Measurements from ENCODE around the gene MDC1. TPM values are rescaled to one million over a fixed set of nuclear protein-coding genes. Genes with fewer than 3 reads are reported as not detected.

The MDC1 gene
- total and polyA plus RNA-seq, 2 of the 13 experiments (the other 11 are each of a cell fraction or from before 2014, with no cell fraction given): 8.4 to 14.0 TPM

GRCh38 chr6:30654798-30655742 is 62.0 kb downstream of the MDC1 start:
- intact Hi-C loops (cut with micrococcal nuclease; ENCODE audit: unreplicated experiment): loop anchor here (2.0 to 5.0 kb wide), 2 partner anchors 18 to 38 kb away; partner anchors contain the start of genes DHX16, MRPS18B and PPP1R10
- peak; percentile 92 for DNase-seq (ENCODE audit: low spot score)
- peak overlapping the region; percentile 61 for H3K4me2 ChIP-seq (ENCODE audit: low read depth, low read length)
- ATAC-seq: peak; percentile 89
- H3K9ac ChIP-seq (ENCODE audit: insufficient read depth, low read depth, low read length): peak overlapping the region; percentile 46
- H3K4me3 ChIP-seq (replicated peaks in 1 of 3; ENCODE audit: insufficient read depth in 1 of 3, low read depth in 2 of 3, low read length in 3 of 3): 0 out of 6 replicates have a peak overlapping the region, but pooled peaks of 1 of the 3 experiments have one; percentile 6
- peak; percentile 89 for FAIRE-seq
- no peaks in the 10 kb centered on the region for H3K27me3 ChIP-seq (ENCODE audit: control insufficient read depth in 1 of 2, insufficient read depth in 2 of 2, low read length in 2 of 2)
- ChIA-PET CTCF (ENCODE audit: low intra/inter-chr PET ratio, low total read pairs) (no interaction called here), POLR2A (interaction anchor here (0.8 to 4.8 kb wide), 10 partner anchors 9 to 41 kb away, joined by 3 to 36 read pairs (median 5); partner anchors contain the start of genes ATAT1, C6orf136, DHX16 and MRPS18B)
- BruUV-seq (replicated peaks): no TSS peak
- H4K20me1 ChIP-seq (ENCODE audit: insufficient read depth, low read length): no peaks in the 10 kb centered on the region
- in situ Hi-C loops (cut with HindIII; ENCODE audit: extremely low pct_ligation_motif_present, low pct_unique_long_range_greater_than_20kb): no loop called here
- no peak overlapping the region for H2AFZ ChIP-seq (ENCODE audit: low read length)
- H3K4me1 ChIP-seq (ENCODE audit: insufficient read depth, low read length): peaks cover 53% of the 10 kb centered on the region
- H3K9me3 ChIP-seq (ENCODE audit: low read length): no peaks in the 10 kb centered on the region
- peaks cover 32 to 73% of the 10 kb centered on the region in 2 experiments for H3K36me3 ChIP-seq (replicated peaks in 1 of 2; ENCODE audit: control insufficient read depth in 1 of 2, insufficient read depth in 2 of 2, low read length in 2 of 2)
- no peaks in the 10 kb centered on the region for H3K79me2 ChIP-seq (ENCODE audit: insufficient read depth, low read length)
- peak overlapping the region; percentile 80 for H3K27ac ChIP-seq (ENCODE audit: extremely low read length, insufficient read depth, low read length)
- WGBS (ENCODE audit: low lambda C conversion rate): 47% methylated on average over 17 of the region's 19 CpGs
- TF ChIP-seq EP300 (IDR thresholded peaks at IDR 0.05; ENCODE audit: low read depth in 2 of 2, low read length in 2 of 2): peak in 1 of 2 experiments; percentile 67; a peak in 2 of 4 replicates
- peak; percentile 66; the same call in 1 of the 2 replicates for TF ChIP-seq EP300 (CRISPR knock-in tag; IDR thresholded peaks at IDR 0.05; ENCODE audit: borderline replicate concordance)
- no peak for TF ChIP-seq E2F5 (CRISPR knock-in tag; conservative IDR thresholded peaks at IDR 0.05)
- peak; percentile 70 for TF ChIP-seq ZMYM3 (CRISPR knock-in tag; IDR thresholded peaks at IDR 0.05)
- TF ChIP-seq ATF2 (CRISPR knock-in tag; IDR thresholded peaks at IDR 0.05): peak; percentile 89
- TF ChIP-seq ZMYM4 (CRISPR knock-in tag; IDR thresholded peaks at IDR 0.05): peak; percentile 83
- TF ChIP-seq ZNF879 (CRISPR knock-in tag; IDR thresholded peaks at IDR 0.05): no peak
- 0 out of 2 replicates have a peak, but pooled peaks have one; percentile 33 for TF ChIP-seq MZF1 (CRISPR knock-in tag; IDR thresholded peaks at IDR 0.05; ENCODE audit: borderline replicate concordance)
- no peak for TF ChIP-seq KLF11 (CRISPR knock-in tag; IDR thresholded peaks at IDR 0.05)
- TF ChIP-seq NFE2 (CRISPR knock-in tag; IDR thresholded peaks at IDR 0.05): no peak
- peak; percentile 86 for TF ChIP-seq ZNF274 (CRISPR knock-in tag; IDR thresholded peaks at IDR 0.05)
- TF ChIP-seq ERF (CRISPR knock-in tag; IDR thresholded peaks at IDR 0.05): peak; percentile 93
- TF ChIP-seq, protein P1, sequence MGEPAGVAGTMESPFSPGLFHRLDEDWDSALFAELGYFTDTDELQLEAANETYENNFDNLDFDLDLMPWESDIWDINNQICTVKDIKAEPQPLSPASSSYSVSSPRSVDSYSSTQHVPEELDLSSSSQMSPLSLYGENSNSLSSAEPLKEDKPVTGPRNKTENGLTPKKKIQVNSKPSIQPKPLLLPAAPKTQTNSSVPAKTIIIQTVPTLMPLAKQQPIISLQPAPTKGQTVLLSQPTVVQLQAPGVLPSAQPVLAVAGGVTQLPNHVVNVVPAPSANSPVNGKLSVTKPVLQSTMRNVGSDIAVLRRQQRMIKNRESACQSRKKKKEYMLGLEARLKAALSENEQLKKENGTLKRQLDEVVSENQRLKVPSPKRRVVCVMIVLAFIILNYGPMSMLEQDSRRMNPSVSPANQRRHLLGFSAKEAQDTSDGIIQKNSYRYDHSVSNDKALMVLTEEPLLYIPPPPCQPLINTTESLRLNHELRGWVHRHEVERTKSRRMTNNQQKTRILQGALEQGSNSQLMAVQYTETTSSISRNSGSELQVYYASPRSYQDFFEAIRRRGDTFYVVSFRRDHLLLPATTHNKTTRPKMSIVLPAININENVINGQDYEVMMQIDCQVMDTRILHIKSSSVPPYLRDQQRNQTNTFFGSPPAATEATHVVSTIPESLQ (CRISPR knock-in tag; conservative IDR thresholded peaks at IDR 0.05): no peak; the same call in 1 of the 2 replicates
- no peak for TF ChIP-seq ZNF577 (CRISPR knock-in tag; IDR thresholded peaks at IDR 0.05; ENCODE audit: borderline replicate concordance, low read depth)
- TF ChIP-seq ZNF570 (CRISPR knock-in tag; IDR thresholded peaks at IDR 0.05; ENCODE audit: borderline replicate concordance): no peak
- TF ChIP-seq, protein P2, sequence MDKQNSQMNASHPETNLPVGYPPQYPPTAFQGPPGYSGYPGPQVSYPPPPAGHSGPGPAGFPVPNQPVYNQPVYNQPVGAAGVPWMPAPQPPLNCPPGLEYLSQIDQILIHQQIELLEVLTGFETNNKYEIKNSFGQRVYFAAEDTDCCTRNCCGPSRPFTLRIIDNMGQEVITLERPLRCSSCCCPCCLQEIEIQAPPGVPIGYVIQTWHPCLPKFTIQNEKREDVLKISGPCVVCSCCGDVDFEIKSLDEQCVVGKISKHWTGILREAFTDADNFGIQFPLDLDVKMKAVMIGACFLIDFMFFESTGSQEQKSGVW (CRISPR knock-in tag; IDR thresholded peaks at IDR 0.05; ENCODE audit: borderline replicate concordance): no peak
- no peak for TF ChIP-seq ZBTB8A (CRISPR knock-in tag; IDR thresholded peaks at IDR 0.05; ENCODE audit: borderline replicate concordance, low read depth)

Data from HepG2 (cell line).